GM18909 (cell line): ENCODE measurements around the gene TMEM53.

Experiments
- ATAC-seq: cut with Tn5 transposase; IDR thresholded peaks from one replicate; pipeline ENCODE4 v1.9.1; 2021; ENCODE audit warnings: mild to moderate bottlenecking; ENCODE audit not compliant: unreplicated experiment, poor library complexity

TMEM53 gene

GRCh38 chr1:44674113-44675000 lies at the start of gene TMEM53, which contains the start of gene ARMH1:
TMEM53 (minus strand) TSS chr1:44674481; CDS start chr1:44674391, 90 bp downstream.
ARMH1 (plus strand) TSS chr1:44674714; CDS start chr1:44689698, 14,984 bp downstream.
- ATAC-seq: peak; percentile 90

GRCh38 chr1:44723496-44724295 lies 49.4 kb upstream of the TMEM53 start:
- ATAC-seq: no peak

GRCh38 chr1:44723064-44723463 lies 48.8 kb upstream of the TMEM53 start:
- no peak for ATAC-seq

GRCh38 chr1:44721485-44722361 lies 47.4 kb upstream of the TMEM53 start:
- peak; percentile 76 for ATAC-seq

- ATAC-seq: no peak
These were observed 46.0 kb upstream of the TMEM53 start for GRCh38 chr1:44720281-44720680.

- no peak for ATAC-seq
These were observed 45.0 kb upstream of the TMEM53 start for GRCh38 chr1:44719318-44719717.

- ATAC-seq: no peak
These were observed 43.8 kb upstream of the TMEM53 start for GRCh38 chr1:44718091-44718490.

GRCh38 chr1:44717653-44718052 lies 43.4 kb upstream of the TMEM53 start:
- no peak for ATAC-seq

- ATAC-seq: no peak
These were observed 42.9 kb upstream of the TMEM53 start for GRCh38 chr1:44717156-44717555.

- ATAC-seq: peak; percentile 59
These were observed 40.8 kb upstream of the TMEM53 start for GRCh38 chr1:44714944-44715571.

- ATAC-seq: peak; percentile 4
These were observed 40.3 kb upstream of the TMEM53 start for GRCh38 chr1:44714532-44714931.

- no peak for ATAC-seq
These were observed 39.1 kb upstream of the TMEM53 start for GRCh38 chr1:44713321-44713781.

GRCh38 chr1:44707959-44708831 lies 33.9 kb upstream of the TMEM53 start:
- ATAC-seq: no peak

GRCh38 chr1:44707112-44707881 lies 33.0 kb upstream of the TMEM53 start:
- ATAC-seq: no peak

GRCh38 chr1:44705938-44706337 lies 31.7 kb upstream of the TMEM53 start:
- no peak for ATAC-seq

GRCh38 chr1:44705470-44705869 lies 31.2 kb upstream of the TMEM53 start:
- ATAC-seq: no peak

GRCh38 chr1:44701141-44701573 lies 26.9 kb upstream of the TMEM53 start:
- ATAC-seq: no peak

GRCh38 chr1:44700573-44700972 lies 26.3 kb upstream of the TMEM53 start:
- no peak for ATAC-seq
